Keratinocyte (primary cell): ENCODE measurements around the gene HEXD. TPM values are rescaled to one million over a fixed set of nuclear protein-coding genes. Genes with fewer than 3 reads are reported as not detected.

Experiments used
- DNase-seq: peaks from one replicate; pipeline ENCODE4 v3.0.0-alpha.2; 2011; ENCODE audit warnings: low read depth, missing footprints, low spot score
- FAIRE-seq: peaks from 2 replicates; lab custom pipeline; 2011; peaks lifted over from hg19 to GRCh38; lab: Jason Lieb, UNC
- H2AFZ ChIP-seq: 2 replicates; pipeline ENCODE4 v1.6.0; 2012; ENCODE audit warnings: low read length, control low read depth, inconsistent platforms; ENCODE audit not compliant: control insufficient read depth
- H3K27ac ChIP-seq: 2 replicates; pipeline ENCODE4 v1.5.1; 2011; ENCODE audit warnings: low read length; ENCODE audit not compliant: control insufficient read depth, insufficient read depth
- H3K27me3 ChIP-seq: 3 replicates; pipeline ENCODE4 v1.6.0; 2011; ENCODE audit warnings: low read length; ENCODE audit not compliant: control insufficient read depth, insufficient read depth; ENCODE audit errors: extremely low read depth
- H3K36me3 ChIP-seq, 2 experiments: 2 replicates in 1 of 2; 3 replicates in 1 of 2; pipeline ENCODE4 v1.5.1; 2011; ENCODE audit warnings: low read length in 2 of 2, mild to moderate bottlenecking in 1 of 2; ENCODE audit not compliant: control insufficient read depth in 2 of 2, insufficient read depth in 2 of 2; ENCODE audit errors: extremely low read depth in 1 of 2
- H3K4me1 ChIP-seq: 3 replicates; pipeline ENCODE4 v1.5.1; 2011; ENCODE audit warnings: low read length; ENCODE audit not compliant: control insufficient read depth, insufficient read depth; ENCODE audit errors: extremely low read depth
- H3K4me2 ChIP-seq: 3 replicates; pipeline ENCODE4 v1.6.0; 2011; ENCODE audit warnings: low read depth, low read length; ENCODE audit not compliant: control insufficient read depth, insufficient read depth; ENCODE audit errors: extremely low read depth
- H3K4me3 ChIP-seq, 3 experiments: fragments of 200-600 bp in 1 of 3; sonication (generic) in 1 of 3; 2 replicates in 2 of 3; 3 replicates in 1 of 3; pipeline ENCODE4 v1.5.1; 2011 to 2016; ENCODE audit warnings: low read length in 3 of 3, mild to moderate bottlenecking in 3 of 3, control low read depth in 2 of 3, inconsistent platforms in 1 of 3, low read depth in 1 of 3, mixed read lengths in 1 of 3, mixed run types in 1 of 3, moderate library complexity in 1 of 3; ENCODE audit not compliant: control insufficient read depth in 2 of 3, insufficient read depth in 2 of 3; ENCODE audit errors: extremely low read depth in 1 of 3
- H3K79me2 ChIP-seq: 2 replicates; pipeline ENCODE4 v1.6.0; 2012; ENCODE audit warnings: low read length; ENCODE audit not compliant: control insufficient read depth, insufficient read depth
- H3K9ac ChIP-seq: 3 replicates; pipeline ENCODE4 v1.6.0; 2011; ENCODE audit warnings: low read length; ENCODE audit not compliant: control insufficient read depth, insufficient read depth; ENCODE audit errors: extremely low read depth
- H3K9me1 ChIP-seq: 3 replicates; pipeline ENCODE4 v1.6.0; 2011; ENCODE audit warnings: low read length; ENCODE audit not compliant: control insufficient read depth, insufficient read depth; ENCODE audit errors: extremely low read depth
- H3K9me3 ChIP-seq: 2 replicates; pipeline ENCODE4 v1.5.1; 2012; ENCODE audit warnings: low read depth, low read length; ENCODE audit not compliant: control insufficient read depth
- H4K20me1 ChIP-seq: 3 replicates; pipeline ENCODE4 v1.6.0; 2011; ENCODE audit warnings: low read length; ENCODE audit not compliant: control insufficient read depth, insufficient read depth; ENCODE audit errors: extremely low read depth
- CTCF ChIP-seq, 3 experiments: IDR thresholded peaks in 1 of 3; conservative IDR thresholded peaks in 1 of 3; optimal IDR thresholded peaks in 1 of 3; 2 replicates in 2 of 3; 3 replicates in 1 of 3; pipeline versions ENCODE3 to v1.5.1; 2011; ENCODE audit warnings: low read length in 3 of 3, mild to moderate bottlenecking in 3 of 3, moderate library complexity in 2 of 3, control low read depth in 1 of 3, inconsistent platforms in 1 of 3; ENCODE audit not compliant: insufficient read depth in 2 of 3; ENCODE audit errors: extremely low read depth in 1 of 3
- EZH2 ChIP-seq: IDR thresholded peaks from one replicate; pipeline ENCODE4 v1.6.1; 2012; ENCODE audit warnings: inconsistent platforms, mild to moderate bottlenecking, low read length, moderate library complexity
- dilution Hi-C: fragments of 300-500 bp; cut with MboI; formaldehyde crosslinking; loops from one replicate; pipeline ENCODE4 v1.7.0; 2020; ENCODE audit warnings: low sequenced_read_pairs; ENCODE audit not compliant: extremely low pct_ligation_motif_present
- polyA plus RNA-seq, 5 experiments: library from polyadenylated mRNA; depleted of rRNA in 3 of 5; stranded (reverse) in 3 of 5; stranded (forward) in 1 of 5; unstranded in 1 of 5; fragments of >200 nt; gene quantifications; 1 replicate in 1 of 5; 2 replicates in 3 of 5; 3 replicates in 1 of 5; pipeline versions ENCODE4 v1.2.1 to v1.2.3, GENCODE V29; 2011 to 2012; ENCODE audit warnings: missing spikeins in 2 of 5, low read depth in 1 of 5, low replicate concordance in 1 of 5

HEXD gene
- polyA plus RNA-seq, 1 donor (not counting 4 experiments of a cell fraction or from before 2014, with no cell fraction given), result 5.6 TPM

GRCh38 chr17:82461827-82462524, 43.8 kb downstream of the HEXD start:
- H3K4me1 ChIP-seq, result peaks cover 15% of the 10 kb centered on the region
- no peaks in the 10 kb centered on the region for H3K27me3 ChIP-seq
- DNase-seq (no peak), FAIRE-seq (no peak)
- peaks cover 11 to 12% of the 10 kb centered on the region in 2 experiments for H3K36me3 ChIP-seq
- H3K79me2 ChIP-seq, result peaks cover 6% of the 10 kb centered on the region
- H4K20me1 ChIP-seq, result no peaks in the 10 kb centered on the region
- no peak overlapping the region for H3K4me2 ChIP-seq
- H3K4me3 ChIP-seq, result no peak overlapping the region
- H3K9me1 ChIP-seq, result no peaks in the 10 kb centered on the region
- TF ChIP-seq CTCF (optimal IDR thresholded peaks at IDR 0.05 in 1 of 3, IDR thresholded peaks at IDR 0.05 in 1 of 3, conservative IDR thresholded peaks at IDR 0.05 in 1 of 3; ENCODE audit: extremely low read depth in 1 of 3, insufficient read depth in 2 of 3, low read length in 3 of 3) (no peak), EZH2 (no peak)
- no peaks in the 10 kb centered on the region for H3K9me3 ChIP-seq
- H2AFZ ChIP-seq, result no peak overlapping the region
- no peak overlapping the region for H3K9ac ChIP-seq
- no peak overlapping the region for H3K27ac ChIP-seq
- dilution Hi-C loops, result no loop called here

GRCh38 chr17:82463391-82463790, 45.2 kb downstream of the HEXD start:
- no peak for FAIRE-seq

More at GRCh38 chr17:82463391-82463790, 45.2 kb downstream of the HEXD start:
- H3K4me2 ChIP-seq, result no peak overlapping the region
- H3K27me3 ChIP-seq, result no peaks in the 10 kb centered on the region
- peaks cover 6% of the 10 kb centered on the region for H3K79me2 ChIP-seq
- no peak overlapping the region for H3K27ac ChIP-seq
- H3K36me3 ChIP-seq, result peaks cover 11 to 12% of the 10 kb centered on the region in 2 experiments
- DNase-seq, result no peak
- H3K9ac ChIP-seq, result no peak overlapping the region
- H3K4me3 ChIP-seq, result no peak overlapping the region
- no peaks in the 10 kb centered on the region for H3K9me1 ChIP-seq
- peaks cover 6% of the 10 kb centered on the region for H3K4me1 ChIP-seq
- no peak overlapping the region for H2AFZ ChIP-seq
- dilution Hi-C loops, result no loop called here
- no peaks in the 10 kb centered on the region for H3K9me3 ChIP-seq
- no peak for TF ChIP-seq CTCF (optimal IDR thresholded peaks at IDR 0.05 in 1 of 3, IDR thresholded peaks at IDR 0.05 in 1 of 3, conservative IDR thresholded peaks at IDR 0.05 in 1 of 3; ENCODE audit: extremely low read depth in 1 of 3, insufficient read depth in 2 of 3, low read length in 3 of 3)
- no peak for TF ChIP-seq EZH2
- H4K20me1 ChIP-seq, result no peaks in the 10 kb centered on the region
